Lower leg skin (tissue), 3 donors: ENCODE measurements around the gene CCNDBP1.

Source experiments
- CTCF ChIP-seq, 3 donors: fragments of 450-650 bp; IDR thresholded peaks; one replicate each; pipeline ENCODE4 v1.5.1; 2016; ENCODE audit warnings: antibody characterized with exemption in 3 of 3, mild to moderate bottlenecking in 3 of 3, moderate library complexity in 2 of 3
- POLR2A ChIP-seq, 2 donors: fragments of 450-650 bp; IDR thresholded peaks; one replicate each; pipeline ENCODE4 v1.6.1; 2016 to 2017; ENCODE audit warnings: antibody characterized with exemption in 2 of 2, mild to moderate bottlenecking in 1 of 2, moderate library complexity in 1 of 2

- no peak for TF ChIP-seq POLR2A (IDR thresholded peaks at IDR 0.05)
- TF ChIP-seq CTCF (IDR thresholded peaks at IDR 0.05) = no peak
Observed at GRCh38 chr15:43241100-43241499, 55.9 kb downstream of the CCNDBP1 start.
